ENCODE results near the gene AUTS2. TPM values are rescaled to one million over a fixed set of nuclear protein-coding genes. Genes with fewer than 3 reads are reported as not detected.

AUTS2 gene
- total RNA-seq, 1 experiment from 2014 or later, result 2.5 TPM

DNA sequence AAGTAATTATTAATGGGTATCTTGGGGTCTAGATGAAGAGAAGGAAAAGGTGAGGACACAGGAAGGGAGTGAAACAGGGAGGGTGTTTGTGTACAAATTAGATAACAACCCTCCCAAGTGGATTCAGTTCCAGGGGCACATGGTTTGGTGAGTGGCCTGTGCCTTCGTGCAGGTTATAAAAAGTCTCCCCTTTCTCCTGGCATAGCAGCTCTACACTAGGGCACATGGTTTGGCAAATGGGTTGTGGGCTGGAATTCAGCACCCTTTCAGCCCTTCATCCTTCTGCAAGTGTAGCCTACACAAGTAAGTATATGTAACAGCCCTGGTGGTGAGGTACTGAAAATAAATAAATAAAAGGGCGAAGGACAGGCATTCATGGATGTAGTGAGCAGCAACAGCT lies 359.4 kb downstream of the AUTS2 start:
- Histone ChIP-seq H3K27ac (ENCODE audit: low read length) (no peak overlapping the region), H3K4me3 (ENCODE audit: low read depth in 2 of 2, low read length in 2 of 2) (no peak overlapping the region), H3K27me3 (ENCODE audit: control insufficient read depth, insufficient read depth, low read length) (no peaks in the 10 kb centered on the region), H3K36me3 (ENCODE audit: control insufficient read depth, insufficient read depth, low read length) (no peaks in the 10 kb centered on the region), H3K9me3 (ENCODE audit: control insufficient read depth, insufficient read depth, low read depth, low read length) (no peaks in the 10 kb centered on the region), H3K4me1 (ENCODE audit: control insufficient read depth, insufficient read depth, low read length) (no peaks in the 10 kb centered on the region)
- no TSS peak for BruUV-seq (replicated peaks)
- CTCF ChIA-PET, result no interaction called here
- TF ChIP-seq POLR2AphosphoS5 (IDR thresholded peaks at IDR 0.05; ENCODE audit: low read depth, low read length) (no peak), TCF7L2 (IDR thresholded peaks at IDR 0.05; ENCODE audit: low read depth, low read length) (no peak), SIN3A (IDR thresholded peaks at IDR 0.05; ENCODE audit: borderline replicate concordance, insufficient read depth, low read depth, low read length) (no peak)
- TF ChIP-seq, protein P1, sequence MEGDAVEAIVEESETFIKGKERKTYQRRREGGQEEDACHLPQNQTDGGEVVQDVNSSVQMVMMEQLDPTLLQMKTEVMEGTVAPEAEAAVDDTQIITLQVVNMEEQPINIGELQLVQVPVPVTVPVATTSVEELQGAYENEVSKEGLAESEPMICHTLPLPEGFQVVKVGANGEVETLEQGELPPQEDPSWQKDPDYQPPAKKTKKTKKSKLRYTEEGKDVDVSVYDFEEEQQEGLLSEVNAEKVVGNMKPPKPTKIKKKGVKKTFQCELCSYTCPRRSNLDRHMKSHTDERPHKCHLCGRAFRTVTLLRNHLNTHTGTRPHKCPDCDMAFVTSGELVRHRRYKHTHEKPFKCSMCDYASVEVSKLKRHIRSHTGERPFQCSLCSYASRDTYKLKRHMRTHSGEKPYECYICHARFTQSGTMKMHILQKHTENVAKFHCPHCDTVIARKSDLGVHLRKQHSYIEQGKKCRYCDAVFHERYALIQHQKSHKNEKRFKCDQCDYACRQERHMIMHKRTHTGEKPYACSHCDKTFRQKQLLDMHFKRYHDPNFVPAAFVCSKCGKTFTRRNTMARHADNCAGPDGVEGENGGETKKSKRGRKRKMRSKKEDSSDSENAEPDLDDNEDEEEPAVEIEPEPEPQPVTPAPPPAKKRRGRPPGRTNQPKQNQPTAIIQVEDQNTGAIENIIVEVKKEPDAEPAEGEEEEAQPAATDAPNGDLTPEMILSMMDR (IDR thresholded peaks at IDR 0.05), result no peak
- TF ChIP-seq, protein P2, sequence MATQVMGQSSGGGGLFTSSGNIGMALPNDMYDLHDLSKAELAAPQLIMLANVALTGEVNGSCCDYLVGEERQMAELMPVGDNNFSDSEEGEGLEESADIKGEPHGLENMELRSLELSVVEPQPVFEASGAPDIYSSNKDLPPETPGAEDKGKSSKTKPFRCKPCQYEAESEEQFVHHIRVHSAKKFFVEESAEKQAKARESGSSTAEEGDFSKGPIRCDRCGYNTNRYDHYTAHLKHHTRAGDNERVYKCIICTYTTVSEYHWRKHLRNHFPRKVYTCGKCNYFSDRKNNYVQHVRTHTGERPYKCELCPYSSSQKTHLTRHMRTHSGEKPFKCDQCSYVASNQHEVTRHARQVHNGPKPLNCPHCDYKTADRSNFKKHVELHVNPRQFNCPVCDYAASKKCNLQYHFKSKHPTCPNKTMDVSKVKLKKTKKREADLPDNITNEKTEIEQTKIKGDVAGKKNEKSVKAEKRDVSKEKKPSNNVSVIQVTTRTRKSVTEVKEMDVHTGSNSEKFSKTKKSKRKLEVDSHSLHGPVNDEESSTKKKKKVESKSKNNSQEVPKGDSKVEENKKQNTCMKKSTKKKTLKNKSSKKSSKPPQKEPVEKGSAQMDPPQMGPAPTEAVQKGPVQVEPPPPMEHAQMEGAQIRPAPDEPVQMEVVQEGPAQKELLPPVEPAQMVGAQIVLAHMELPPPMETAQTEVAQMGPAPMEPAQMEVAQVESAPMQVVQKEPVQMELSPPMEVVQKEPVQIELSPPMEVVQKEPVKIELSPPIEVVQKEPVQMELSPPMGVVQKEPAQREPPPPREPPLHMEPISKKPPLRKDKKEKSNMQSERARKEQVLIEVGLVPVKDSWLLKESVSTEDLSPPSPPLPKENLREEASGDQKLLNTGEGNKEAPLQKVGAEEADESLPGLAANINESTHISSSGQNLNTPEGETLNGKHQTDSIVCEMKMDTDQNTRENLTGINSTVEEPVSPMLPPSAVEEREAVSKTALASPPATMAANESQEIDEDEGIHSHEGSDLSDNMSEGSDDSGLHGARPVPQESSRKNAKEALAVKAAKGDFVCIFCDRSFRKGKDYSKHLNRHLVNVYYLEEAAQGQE (IDR thresholded peaks at IDR 0.05; ENCODE audit: insufficient read depth in 1 of 2, low read depth in 2 of 2, low read length in 1 of 2), result no peak
- POLR2A ChIA-PET, result no interaction called here
- in situ Hi-C loops (cut with HindIII; ENCODE audit: low pct_unique_long_range_greater_than_20kb, low sequenced_read_pairs) (no loop called here), intact Hi-C loops (cut with micrococcal nuclease; ENCODE audit: unreplicated experiment) (no loop called here)
- ATAC-seq, result no peak
- no peak for DNase-seq (ENCODE audit: low read depth, low spot score)

DNA sequence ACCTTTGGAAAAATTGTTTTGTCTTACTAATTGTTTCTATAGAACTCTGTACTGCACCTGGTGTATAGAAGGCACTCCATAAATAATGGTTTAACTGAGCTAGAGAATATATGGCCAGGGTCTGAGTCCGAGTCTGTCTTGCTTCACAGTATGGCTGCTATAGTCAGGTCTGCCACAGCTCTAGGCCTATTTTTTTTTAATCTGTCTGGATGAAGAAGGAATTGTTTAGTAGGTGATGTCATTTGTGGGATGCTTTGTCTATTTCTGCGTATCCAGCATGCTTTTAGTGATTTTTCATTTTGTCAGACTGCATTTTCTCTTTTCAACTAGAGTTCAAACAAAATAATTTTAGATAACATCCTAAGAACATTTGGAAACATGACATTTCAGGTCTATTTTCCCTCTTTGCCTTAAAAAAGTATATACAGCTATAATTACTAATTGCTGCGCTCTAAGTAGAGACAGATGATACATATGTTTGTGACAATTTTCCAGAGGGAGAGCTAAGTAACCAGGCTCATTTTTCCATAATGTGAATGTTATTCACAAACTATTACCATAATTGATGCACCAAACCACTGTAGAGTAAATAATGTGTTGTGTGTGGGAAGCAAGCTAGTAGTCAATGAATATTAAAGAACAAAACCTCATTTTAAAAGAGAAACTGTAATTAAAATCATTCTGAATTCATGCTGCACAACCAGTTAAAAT lies 361.7 kb downstream of the AUTS2 start:
- ATAC-seq (no peak), DNase-seq (ENCODE audit: low read depth, low spot score) (no peak)
- no peaks in the 10 kb centered on the region for H3K9me3 ChIP-seq (ENCODE audit: control insufficient read depth, insufficient read depth, low read depth, low read length)
- no peaks in the 10 kb centered on the region for H3K4me1 ChIP-seq (ENCODE audit: control insufficient read depth, insufficient read depth, low read length)
- no peaks in the 10 kb centered on the region for H3K36me3 ChIP-seq (ENCODE audit: control insufficient read depth, insufficient read depth, low read length)
- intact Hi-C loops (cut with micrococcal nuclease; ENCODE audit: unreplicated experiment) (no loop called here), in situ Hi-C loops (cut with HindIII; ENCODE audit: low pct_unique_long_range_greater_than_20kb, low sequenced_read_pairs) (no loop called here)
- no TSS peak for BruUV-seq (replicated peaks)
- no peaks in the 10 kb centered on the region for H3K27me3 ChIP-seq (ENCODE audit: control insufficient read depth, insufficient read depth, low read length)
- POLR2A ChIA-PET, result interaction anchor here (0.6 kb wide), 1 partner anchor 14 kb away, joined by 13 read pairs; no protein-coding TSS in a partner anchor
- TF ChIP-seq, protein P2 (IDR thresholded peaks at IDR 0.05; ENCODE audit: insufficient read depth in 1 of 2, low read depth in 2 of 2, low read length in 1 of 2), result no peak
- TF ChIP-seq POLR2AphosphoS5 (IDR thresholded peaks at IDR 0.05; ENCODE audit: low read depth, low read length), result no peak
- no peak for TF ChIP-seq TCF7L2 (IDR thresholded peaks at IDR 0.05; ENCODE audit: low read depth, low read length)
- TF ChIP-seq, protein P1 (IDR thresholded peaks at IDR 0.05), result no peak
- TF ChIP-seq SIN3A (IDR thresholded peaks at IDR 0.05; ENCODE audit: borderline replicate concordance, insufficient read depth, low read depth, low read length), result no peak
- CTCF ChIA-PET, result no interaction called here
- no peak overlapping the region for H3K27ac ChIP-seq (ENCODE audit: low read length)
- no peak overlapping the region for H3K4me3 ChIP-seq (ENCODE audit: low read depth in 2 of 2, low read length in 2 of 2)

All from Panc1 (cell line).